GM23338 (cell line): Measurements from ENCODE around the gene GRK2. TPM values are rescaled to one million over a fixed set of nuclear protein-coding genes. Genes with fewer than 3 reads are reported as not detected.

Source experiments
- ATAC-seq: fragments of 200-7000 bp; cut with Tn5 transposase; 3 replicates; pipeline ENCODE4 v1.9.1; 2020
- DNase-seq: peaks from one replicate; pipeline ENCODE4 v3.0.0-alpha.2; 2015; ENCODE audit warnings: low spot score
- H2AFZ ChIP-seq: fragments of 200-600 bp; sonication (generic); 2 replicates; pipeline ENCODE4 v1.8.0; 2016; ENCODE audit warnings: antibody characterized with exemption, mild to moderate bottlenecking, moderate library complexity
- H3F3A ChIP-seq: fragments of 200-600 bp; sonication (generic); replicated peaks from 2 replicates; pipeline ENCODE4 v1.8.0; 2017; ENCODE audit warnings: antibody characterized with exemption, mixed run types, low read depth
- H3K27ac ChIP-seq: fragments of 200-600 bp; sonication (generic); 2 replicates; pipeline ENCODE4 v1.6.1; 2016; ENCODE audit warnings: low read depth
- H3K27me3 ChIP-seq: fragments of 200-600 bp; sonication (generic); 2 replicates; pipeline ENCODE4 v1.8.0; 2016; ENCODE audit warnings: mild to moderate bottlenecking, mixed run types, moderate library complexity; ENCODE audit not compliant: insufficient read depth
- H3K36me3 ChIP-seq: fragments of 200-600 bp; sonication (generic); 2 replicates; pipeline ENCODE4 v1.8.0; 2016; ENCODE audit warnings: mild to moderate bottlenecking; ENCODE audit not compliant: insufficient read depth
- H3K4me1 ChIP-seq: fragments of 200-600 bp; sonication (generic); 2 replicates; pipeline ENCODE4 v1.8.0; 2016; ENCODE audit warnings: mild to moderate bottlenecking, moderate library complexity; ENCODE audit not compliant: insufficient read depth
- H3K4me2 ChIP-seq: fragments of 200-600 bp; sonication (generic); 2 replicates; pipeline ENCODE4 v1.7.1; 2017; ENCODE audit warnings: mixed run types
- H3K4me3 ChIP-seq: fragments of 200-600 bp; sonication (generic); 2 replicates; pipeline ENCODE4 v1.6.1; 2016; ENCODE audit warnings: mixed run types
- H3K79me2 ChIP-seq: fragments of 200-600 bp; sonication (generic); replicated peaks from 2 replicates; pipeline ENCODE4 v1.8.0; 2017; ENCODE audit warnings: mild to moderate bottlenecking; ENCODE audit not compliant: insufficient read depth
- H3K9me2 ChIP-seq: fragments of 200-600 bp; sonication (generic); 2 replicates; pipeline ENCODE4 v1.8.0; 2017; ENCODE audit not compliant: insufficient read depth
- H4K20me1 ChIP-seq: fragments of 200-600 bp; sonication (generic); replicated peaks from 2 replicates; pipeline ENCODE4 v1.8.0; 2017; ENCODE audit warnings: mild to moderate bottlenecking; ENCODE audit not compliant: insufficient read depth
- H3K27ac Mint-ChIP-seq: 2 replicates; pipeline ENCODE4 v1.8.0; 2020; ENCODE audit warnings: inconsistent platforms, mild to moderate bottlenecking, moderate library complexity, mixed read lengths
- H3K27me3 Mint-ChIP-seq: 3 replicates; pipeline ENCODE4 v1.8.0; 2022; ENCODE audit warnings: low read depth, mild to moderate bottlenecking, moderate library complexity, mixed read lengths, inconsistent platforms; ENCODE audit not compliant: insufficient read depth, poor library complexity
- H3K36me3 Mint-ChIP-seq: 3 replicates; pipeline ENCODE4 v1.8.0; 2021; ENCODE audit warnings: low read depth, mild to moderate bottlenecking, inconsistent platforms, moderate library complexity, mixed read lengths
- H3K4me1 Mint-ChIP-seq: 3 replicates; pipeline ENCODE4 v1.8.0; 2020; ENCODE audit warnings: mild to moderate bottlenecking, inconsistent platforms, mixed read lengths
- H3K4me3 Mint-ChIP-seq: 3 replicates; pipeline ENCODE4 v1.8.0; 2021; ENCODE audit warnings: moderate library complexity, mild to moderate bottlenecking, inconsistent platforms, mixed read lengths
- H3K9me3 Mint-ChIP-seq: 3 replicates; pipeline ENCODE4 v1.8.0; 2020; ENCODE audit warnings: moderate library complexity, mild to moderate bottlenecking, inconsistent platforms, mixed read lengths
- CREB1 ChIP-seq: fragments of 250-450 bp; sonication (Bioruptor Pico); IDR thresholded peaks from 2 replicates; pipeline ENCODE4 v1.5.0; 2020; ENCODE audit warnings: low read depth, mild to moderate bottlenecking, moderate library complexity
- ETS1 ChIP-seq: IDR thresholded peaks from 2 replicates; pipeline ENCODE4 v1.6.1; 2016; ENCODE audit warnings: antibody characterized with exemption
- EZH2 ChIP-seq: fragments of 200-600 bp; sonication (generic); IDR thresholded peaks from one replicate; pipeline ENCODE4 v1.8.0; 2017; ENCODE audit warnings: antibody characterized with exemption, mild to moderate bottlenecking, low read depth; ENCODE audit not compliant: unreplicated experiment
- EZH2phosphoT487 ChIP-seq: fragments of 200-600 bp; sonication (generic); IDR thresholded peaks from one replicate; pipeline ENCODE4 v1.8.1; 2018; ENCODE audit warnings: antibody characterized with exemption; ENCODE audit not compliant: unreplicated experiment
- JUNB ChIP-seq: IDR thresholded peaks from one replicate; pipeline ENCODE4 v1.6.1; 2016; ENCODE audit warnings: antibody characterized with exemption; ENCODE audit not compliant: unreplicated experiment
- NANOG ChIP-seq: IDR thresholded peaks from 2 replicates; pipeline ENCODE4 v1.6.1; 2016; ENCODE audit warnings: antibody characterized with exemption, borderline replicate concordance
- POLR2AphosphoS5 ChIP-seq: IDR thresholded peaks from 2 replicates; pipeline ENCODE4 v1.6.1; 2016; ENCODE audit warnings: antibody characterized with exemption, low read depth
- REST ChIP-seq: IDR thresholded peaks from one replicate; pipeline ENCODE4 v1.6.1; 2018; ENCODE audit warnings: antibody characterized with exemption; ENCODE audit not compliant: unreplicated experiment
- STAT1 ChIP-seq: IDR thresholded peaks from one replicate; pipeline ENCODE4 v1.6.1; 2016; ENCODE audit warnings: antibody characterized with exemption; ENCODE audit not compliant: unreplicated experiment
- ZNF114 ChIP-seq: fragments of 250-450 bp; sonication (Bioruptor Pico); IDR thresholded peaks from 2 replicates; pipeline ENCODE4 v1.5.0; 2020; ENCODE audit warnings: mild to moderate bottlenecking, moderate library complexity
- ZNF331 ChIP-seq: fragments of 250-450 bp; sonication (Bioruptor Pico); IDR thresholded peaks from 2 replicates; pipeline ENCODE4 v1.5.0; 2020; ENCODE audit warnings: low read depth, mild to moderate bottlenecking, moderate library complexity
- polyA plus RNA-seq: library from polyadenylated mRNA; unstranded; fragments of >200 nt; fragmentation: Nextera tagmentation; extraction: Ambion mirVana; gene quantifications from 2 replicates; pipeline ENCODE4 v1.2.1, GENCODE V29; 2016
- total RNA-seq: library from RNA; depleted of rRNA; stranded (reverse); fragments of >200 nt; shearing (Covaris generic); gene quantifications from 2 replicates; pipeline ENCODE4 v1.2.3, GENCODE V29; 2014
- TF ChIP-seq, protein P1 (sequence below), 2 experiments: fragments of 200-600 bp in 1 of 2; sonication (generic) in 1 of 2; conservative IDR thresholded peaks; 2 replicates each; pipeline versions ENCODE4 v1.5.1 to v1.6.1; 2016 to 2017; ENCODE audit warnings: antibody characterized with exemption in 2 of 2, low read depth in 2 of 2, mild to moderate bottlenecking in 2 of 2, moderate library complexity in 1 of 2
- TF ChIP-seq, protein P2 (sequence below): fragments of 250-450 bp; sonication (Bioruptor Pico); IDR thresholded peaks from 2 replicates; pipeline ENCODE4 v1.5.0; 2020; ENCODE audit warnings: mild to moderate bottlenecking, moderate library complexity

Gene GRK2
- total and polyA plus RNA-seq, 2 experiments from 2014 or later, result 19.5 to 72.5 TPM

DNA sequence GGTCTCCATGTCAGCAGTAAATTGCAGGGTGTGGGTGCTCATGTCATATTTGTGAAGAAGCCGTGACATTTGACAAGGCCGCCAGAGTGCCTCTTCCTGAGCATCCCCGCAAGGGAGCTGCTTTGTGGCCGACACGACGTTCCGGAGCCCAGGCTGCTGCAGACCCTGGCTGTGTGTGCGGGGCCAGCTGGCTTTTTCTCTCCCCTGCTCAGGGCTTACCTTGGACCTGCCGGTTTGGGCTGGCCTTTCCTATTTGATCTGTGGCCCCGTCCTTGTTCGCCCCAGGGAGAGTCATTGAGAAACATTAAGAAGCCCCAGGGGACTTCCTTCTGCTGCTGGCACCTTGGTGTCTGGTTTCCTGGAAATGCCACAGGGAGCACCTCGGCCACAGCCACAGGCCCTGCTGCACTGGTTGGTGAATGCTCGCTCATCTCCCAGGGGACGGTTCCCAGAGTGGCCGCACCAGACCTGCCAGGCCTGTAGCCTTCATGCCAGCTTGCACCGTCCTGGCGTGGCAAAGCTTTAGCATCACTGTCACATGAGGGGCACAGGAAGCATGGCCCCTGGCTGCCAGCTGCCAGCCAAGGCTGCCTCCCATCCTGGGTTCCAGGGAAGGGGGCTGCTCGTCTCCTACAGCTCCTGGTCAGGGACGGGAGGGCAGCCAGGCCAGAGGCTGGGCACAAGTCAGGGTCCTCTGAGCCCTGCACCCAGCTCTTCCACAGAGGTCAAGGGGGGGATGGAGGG is 5.4 kb downstream of the GRK2 start:
- peaks cover 89% of the 10 kb centered on the region for H3K79me2 ChIP-seq

More for the DNA sequence above, 5.4 kb downstream of the GRK2 start:
- peaks cover 3% of the 10 kb centered on the region; the same call in 1 of the 2 replicates for H3K36me3 ChIP-seq
- Mint-ChIP-seq H3K27ac (no peak overlapping the region), H3K4me1 (peaks cover 59% of the 10 kb centered on the region), H3K9me3 (no peaks in the 10 kb centered on the region), H3K27me3 (peaks cover 5% of the 10 kb centered on the region), H3K36me3 (peaks cover 15% of the 10 kb centered on the region; the same call in 2 of the 3 replicates), H3K4me3 (peak overlapping the region; percentile 61; the same call in 2 of the 3 replicates)
- H3K9me2 ChIP-seq, result no peaks in the 10 kb centered on the region
- H3K27ac ChIP-seq, result peak overlapping the region; percentile 40; the same call in 1 of the 2 replicates
- H3K4me2 ChIP-seq, result peak overlapping the region; percentile 78
- peaks cover 17% of the 10 kb centered on the region; the same call in 1 of the 2 replicates for H4K20me1 ChIP-seq
- H3K27me3 ChIP-seq, result no peaks in the 10 kb centered on the region
- TF ChIP-seq, protein P1, sequence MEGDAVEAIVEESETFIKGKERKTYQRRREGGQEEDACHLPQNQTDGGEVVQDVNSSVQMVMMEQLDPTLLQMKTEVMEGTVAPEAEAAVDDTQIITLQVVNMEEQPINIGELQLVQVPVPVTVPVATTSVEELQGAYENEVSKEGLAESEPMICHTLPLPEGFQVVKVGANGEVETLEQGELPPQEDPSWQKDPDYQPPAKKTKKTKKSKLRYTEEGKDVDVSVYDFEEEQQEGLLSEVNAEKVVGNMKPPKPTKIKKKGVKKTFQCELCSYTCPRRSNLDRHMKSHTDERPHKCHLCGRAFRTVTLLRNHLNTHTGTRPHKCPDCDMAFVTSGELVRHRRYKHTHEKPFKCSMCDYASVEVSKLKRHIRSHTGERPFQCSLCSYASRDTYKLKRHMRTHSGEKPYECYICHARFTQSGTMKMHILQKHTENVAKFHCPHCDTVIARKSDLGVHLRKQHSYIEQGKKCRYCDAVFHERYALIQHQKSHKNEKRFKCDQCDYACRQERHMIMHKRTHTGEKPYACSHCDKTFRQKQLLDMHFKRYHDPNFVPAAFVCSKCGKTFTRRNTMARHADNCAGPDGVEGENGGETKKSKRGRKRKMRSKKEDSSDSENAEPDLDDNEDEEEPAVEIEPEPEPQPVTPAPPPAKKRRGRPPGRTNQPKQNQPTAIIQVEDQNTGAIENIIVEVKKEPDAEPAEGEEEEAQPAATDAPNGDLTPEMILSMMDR (conservative IDR thresholded peaks at IDR 0.05; ENCODE audit: low read depth in 2 of 2), result no peak
- TF ChIP-seq, protein P2, sequence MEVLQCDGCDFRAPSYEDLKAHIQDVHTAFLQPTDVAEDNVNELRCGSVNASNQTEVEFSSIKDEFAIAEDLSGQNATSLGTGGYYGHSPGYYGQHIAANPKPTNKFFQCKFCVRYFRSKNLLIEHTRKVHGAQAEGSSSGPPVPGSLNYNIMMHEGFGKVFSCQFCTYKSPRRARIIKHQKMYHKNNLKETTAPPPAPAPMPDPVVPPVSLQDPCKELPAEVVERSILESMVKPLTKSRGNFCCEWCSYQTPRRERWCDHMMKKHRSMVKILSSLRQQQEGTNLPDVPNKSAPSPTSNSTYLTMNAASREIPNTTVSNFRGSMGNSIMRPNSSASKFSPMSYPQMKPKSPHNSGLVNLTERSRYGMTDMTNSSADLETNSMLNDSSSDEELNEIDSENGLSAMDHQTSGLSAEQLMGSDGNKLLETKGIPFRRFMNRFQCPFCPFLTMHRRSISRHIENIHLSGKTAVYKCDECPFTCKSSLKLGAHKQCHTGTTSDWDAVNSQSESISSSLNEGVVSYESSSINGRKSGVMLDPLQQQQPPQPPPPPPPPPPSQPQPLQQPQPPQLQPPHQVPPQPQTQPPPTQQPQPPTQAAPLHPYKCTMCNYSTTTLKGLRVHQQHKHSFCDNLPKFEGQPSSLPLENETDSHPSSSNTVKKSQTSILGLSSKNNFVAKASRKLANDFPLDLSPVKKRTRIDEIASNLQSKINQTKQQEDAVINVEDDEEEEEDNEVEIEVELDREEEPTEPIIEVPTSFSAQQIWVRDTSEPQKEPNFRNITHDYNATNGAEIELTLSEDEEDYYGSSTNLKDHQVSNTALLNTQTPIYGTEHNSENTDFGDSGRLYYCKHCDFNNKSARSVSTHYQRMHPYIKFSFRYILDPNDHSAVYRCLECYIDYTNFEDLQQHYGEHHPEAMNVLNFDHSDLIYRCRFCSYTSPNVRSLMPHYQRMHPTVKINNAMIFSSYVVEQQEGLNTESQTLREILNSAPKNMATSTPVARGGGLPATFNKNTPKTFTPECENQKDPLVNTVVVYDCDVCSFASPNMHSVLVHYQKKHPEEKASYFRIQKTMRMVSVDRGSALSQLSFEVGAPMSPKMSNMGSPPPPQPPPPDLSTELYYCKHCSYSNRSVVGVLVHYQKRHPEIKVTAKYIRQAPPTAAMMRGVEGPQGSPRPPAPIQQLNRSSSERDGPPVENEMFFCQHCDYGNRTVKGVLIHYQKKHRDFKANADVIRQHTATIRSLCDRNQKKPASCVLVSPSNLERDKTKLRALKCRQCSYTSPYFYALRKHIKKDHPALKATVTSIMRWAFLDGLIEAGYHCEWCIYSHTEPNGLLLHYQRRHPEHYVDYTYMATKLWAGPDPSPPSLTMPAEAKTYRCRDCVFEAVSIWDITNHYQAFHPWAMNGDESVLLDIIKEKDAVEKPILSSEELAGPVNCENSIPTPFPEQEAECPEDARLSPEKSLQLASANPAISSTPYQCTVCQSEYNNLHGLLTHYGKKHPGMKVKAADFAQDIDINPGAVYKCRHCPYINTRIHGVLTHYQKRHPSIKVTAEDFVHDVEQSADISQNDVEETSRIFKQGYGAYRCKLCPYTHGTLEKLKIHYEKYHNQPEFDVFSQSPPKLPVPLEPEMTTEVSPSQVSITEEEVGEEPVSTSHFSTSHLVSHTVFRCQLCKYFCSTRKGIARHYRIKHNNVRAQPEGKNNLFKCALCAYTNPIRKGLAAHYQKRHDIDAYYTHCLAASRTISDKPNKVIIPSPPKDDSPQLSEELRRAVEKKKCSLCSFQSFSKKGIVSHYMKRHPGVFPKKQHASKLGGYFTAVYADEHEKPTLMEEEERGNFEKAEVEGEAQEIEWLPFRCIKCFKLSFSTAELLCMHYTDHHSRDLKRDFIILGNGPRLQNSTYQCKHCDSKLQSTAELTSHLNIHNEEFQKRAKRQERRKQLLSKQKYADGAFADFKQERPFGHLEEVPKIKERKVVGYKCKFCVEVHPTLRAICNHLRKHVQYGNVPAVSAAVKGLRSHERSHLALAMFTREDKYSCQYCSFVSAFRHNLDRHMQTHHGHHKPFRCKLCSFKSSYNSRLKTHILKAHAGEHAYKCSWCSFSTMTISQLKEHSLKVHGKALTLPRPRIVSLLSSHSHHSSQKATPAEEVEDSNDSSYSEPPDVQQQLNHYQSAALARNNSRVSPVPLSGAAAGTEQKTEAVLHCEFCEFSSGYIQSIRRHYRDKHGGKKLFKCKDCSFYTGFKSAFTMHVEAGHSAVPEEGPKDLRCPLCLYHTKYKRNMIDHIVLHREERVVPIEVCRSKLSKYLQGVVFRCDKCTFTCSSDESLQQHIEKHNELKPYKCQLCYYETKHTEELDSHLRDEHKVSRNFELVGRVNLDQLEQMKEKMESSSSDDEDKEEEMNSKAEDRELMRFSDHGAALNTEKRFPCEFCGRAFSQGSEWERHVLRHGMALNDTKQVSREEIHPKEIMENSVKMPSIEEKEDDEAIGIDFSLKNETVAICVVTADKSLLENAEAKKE (CRISPR knock-in tag), result no peak
- no peak for TF ChIP-seq EZH2phosphoT487
- TF ChIP-seq ETS1, result no peak
- no peak for TF ChIP-seq ZNF331 (CRISPR knock-in tag)
- TF ChIP-seq NANOG, result no peak
- no peak for TF ChIP-seq JUNB
- TF ChIP-seq CREB1 (CRISPR knock-in tag), result no peak
- TF ChIP-seq EZH2, result no peak
- TF ChIP-seq ZNF114 (CRISPR knock-in tag), result no peak
- no peak for TF ChIP-seq POLR2AphosphoS5
- TF ChIP-seq STAT1, result no peak
- no peak for TF ChIP-seq REST
- H3F3A ChIP-seq, result peaks cover 18% of the 10 kb centered on the region
- H2AFZ ChIP-seq, result no peak overlapping the region
- H3K4me1 ChIP-seq, result peaks cover 27% of the 10 kb centered on the region
- 0 out of 2 replicates have a peak overlapping the region, but pooled peaks have one; percentile 44 for H3K4me3 ChIP-seq
- DNase-seq, result no peak
- peak; percentile 4; the same call in 1 of the 3 replicates for ATAC-seq
